MCF 10A (cell line): ENCODE data around the gene DOCK8. TPM values are rescaled to one million over a fixed set of nuclear protein-coding genes. Genes with fewer than 3 reads are reported as not detected.

ENCODE experiments used
- BruUV-seq: library from RNA; stranded (reverse); fragments of 400-500 nt; replicated peaks from 2 replicates; lab custom pipeline; 2021; lab: Mats Ljungman, UMichigan
- CTCF ChIA-PET: fragments of 300-600 bp; sonication (Branson Sonifier 250); formaldehyde crosslinking; extraction: SDS; loops from one replicate; lab custom pipeline; 2021; ENCODE audit warnings: antibody characterized with exemption, inconsistent platforms; lab: Yijun Ruan, JAX
- POLR2A ChIA-PET: fragments of 300-600, 350-650 bp; sonication (Branson Sonifier 250); formaldehyde crosslinking; extraction: SDS; loops from one replicate; lab custom pipeline; 2020; ENCODE audit warnings: antibody characterized with exemption, inconsistent platforms; lab: Yijun Ruan, JAX
- DNase-seq: peaks from one replicate; pipeline ENCODE4 v3.0.0-alpha.2; 2018; ENCODE audit not compliant: unreplicated experiment
- H3K27ac Mint-ChIP-seq: one replicate; pipeline ENCODE4 v1.8.0; 2022; ENCODE audit warnings: mild to moderate bottlenecking, low read depth, mixed read lengths; ENCODE audit not compliant: unreplicated experiment
- H3K27me3 Mint-ChIP-seq: one replicate; pipeline ENCODE4 v1.8.0; 2022; ENCODE audit warnings: mixed read lengths; ENCODE audit not compliant: insufficient read depth, unreplicated experiment
- H3K36me3 Mint-ChIP-seq: one replicate; pipeline ENCODE4 v1.8.0; 2022; ENCODE audit warnings: mild to moderate bottlenecking, moderate library complexity, mixed read lengths; ENCODE audit not compliant: insufficient read depth, unreplicated experiment
- H3K4me1 Mint-ChIP-seq: one replicate; pipeline ENCODE4 v1.8.0; 2022; ENCODE audit warnings: mixed read lengths; ENCODE audit not compliant: insufficient read depth, unreplicated experiment
- H3K4me3 Mint-ChIP-seq: one replicate; pipeline ENCODE4 v1.8.0; 2022; ENCODE audit warnings: mild to moderate bottlenecking, moderate library complexity, mixed read lengths; ENCODE audit not compliant: unreplicated experiment
- H3K9me3 Mint-ChIP-seq: one replicate; pipeline ENCODE4 v1.8.0; 2022; ENCODE audit warnings: mixed read lengths; ENCODE audit not compliant: unreplicated experiment
- intact Hi-C: fragments of 100-400 bp; cut with micrococcal nuclease; formaldehyde crosslinking; loops from 2 replicates; pipeline ENCODE4 v1.14.1; 2022
- total RNA-seq: library from RNA; stranded (reverse); gene quantifications from 2 replicates; pipeline ENCODE4 v1.2.3, GENCODE V29; 2022
- TF ChIP-seq, protein P1 (sequence below): fragments of 200-600 bp; IDR thresholded peaks from one replicate; pipeline ENCODE4 v1.8.0; 2022; ENCODE audit warnings: antibody characterized with exemption, mild to moderate bottlenecking; ENCODE audit not compliant: unreplicated experiment

The DOCK8 gene
- total RNA-seq, 1 experiment from 2014 or later = 5.2 TPM

- BruUV-seq = no TSS peak
- Mint-ChIP-seq H3K4me3 (no peak overlapping the region), H3K9me3 (no peaks in the 10 kb centered on the region), H3K4me1 (no peaks in the 10 kb centered on the region), H3K27me3 (no peaks in the 10 kb centered on the region), H3K36me3 (no peaks in the 10 kb centered on the region), H3K27ac (no peak overlapping the region)
- TF ChIP-seq, protein P1, sequence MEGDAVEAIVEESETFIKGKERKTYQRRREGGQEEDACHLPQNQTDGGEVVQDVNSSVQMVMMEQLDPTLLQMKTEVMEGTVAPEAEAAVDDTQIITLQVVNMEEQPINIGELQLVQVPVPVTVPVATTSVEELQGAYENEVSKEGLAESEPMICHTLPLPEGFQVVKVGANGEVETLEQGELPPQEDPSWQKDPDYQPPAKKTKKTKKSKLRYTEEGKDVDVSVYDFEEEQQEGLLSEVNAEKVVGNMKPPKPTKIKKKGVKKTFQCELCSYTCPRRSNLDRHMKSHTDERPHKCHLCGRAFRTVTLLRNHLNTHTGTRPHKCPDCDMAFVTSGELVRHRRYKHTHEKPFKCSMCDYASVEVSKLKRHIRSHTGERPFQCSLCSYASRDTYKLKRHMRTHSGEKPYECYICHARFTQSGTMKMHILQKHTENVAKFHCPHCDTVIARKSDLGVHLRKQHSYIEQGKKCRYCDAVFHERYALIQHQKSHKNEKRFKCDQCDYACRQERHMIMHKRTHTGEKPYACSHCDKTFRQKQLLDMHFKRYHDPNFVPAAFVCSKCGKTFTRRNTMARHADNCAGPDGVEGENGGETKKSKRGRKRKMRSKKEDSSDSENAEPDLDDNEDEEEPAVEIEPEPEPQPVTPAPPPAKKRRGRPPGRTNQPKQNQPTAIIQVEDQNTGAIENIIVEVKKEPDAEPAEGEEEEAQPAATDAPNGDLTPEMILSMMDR = no peak
- DNase-seq = no peak
- ChIA-PET POLR2A (no interaction called here), CTCF (no interaction called here)
- intact Hi-C loops = no loop called here
Observed at GRCh38 chr9:221989-222776, 7.5 kb downstream of the DOCK8 start.

DNA sequence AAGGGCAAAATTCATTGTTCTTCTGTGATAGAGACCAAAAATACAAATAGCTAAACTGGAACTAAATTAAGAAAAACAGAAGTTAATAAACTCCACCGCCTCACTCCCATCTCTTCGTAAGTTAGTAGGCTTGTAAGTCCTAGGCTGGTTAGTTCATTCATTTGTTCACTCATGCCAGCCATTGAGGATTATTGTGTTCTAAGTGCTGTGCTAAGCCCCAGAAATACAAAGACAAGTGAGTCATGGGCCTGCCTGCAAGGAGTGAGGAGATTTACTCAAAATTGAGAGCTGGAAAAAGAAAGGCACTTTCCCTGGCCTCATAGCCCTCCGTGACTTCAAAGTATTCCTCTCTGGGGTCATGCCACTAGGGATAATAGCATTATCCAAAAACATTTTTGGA lies 8.5 kb downstream of the DOCK8 start:
- Mint-ChIP-seq H3K9me3 (no peaks in the 10 kb centered on the region), H3K27ac (no peak overlapping the region), H3K4me1 (no peaks in the 10 kb centered on the region), H3K27me3 (no peaks in the 10 kb centered on the region), H3K4me3 (no peak overlapping the region), H3K36me3 (no peaks in the 10 kb centered on the region)
- intact Hi-C loops = no loop called here
- CTCF ChIA-PET = interaction anchor here (1.1 kb wide), 1 partner anchor 8 kb away, joined by 3 read pairs; the partner anchor contains the start of gene DOCK8
- TF ChIP-seq, protein P1 = no peak
- DNase-seq = no peak
- no TSS peak for BruUV-seq
- POLR2A ChIA-PET = no interaction called here

GRCh38 chr9:224026-224425 lies 9.4 kb downstream of the DOCK8 start:
- TF ChIP-seq, protein P1 = no peak
- no peaks in the 10 kb centered on the region for H3K27me3 Mint-ChIP-seq
- no peak overlapping the region for H3K4me3 Mint-ChIP-seq
- no TSS peak for BruUV-seq
- no peaks in the 10 kb centered on the region for H3K9me3 Mint-ChIP-seq
- intact Hi-C loops = no loop called here
- H3K4me1 Mint-ChIP-seq = no peaks in the 10 kb centered on the region
- H3K36me3 Mint-ChIP-seq = no peaks in the 10 kb centered on the region
- H3K27ac Mint-ChIP-seq = no peak overlapping the region
- POLR2A ChIA-PET = no interaction called here
- no peak for DNase-seq
- CTCF ChIA-PET = interaction anchor here (1.1 kb wide), 1 partner anchor 9 kb away, joined by 3 read pairs; the partner anchor contains the start of gene DOCK8

DNA sequence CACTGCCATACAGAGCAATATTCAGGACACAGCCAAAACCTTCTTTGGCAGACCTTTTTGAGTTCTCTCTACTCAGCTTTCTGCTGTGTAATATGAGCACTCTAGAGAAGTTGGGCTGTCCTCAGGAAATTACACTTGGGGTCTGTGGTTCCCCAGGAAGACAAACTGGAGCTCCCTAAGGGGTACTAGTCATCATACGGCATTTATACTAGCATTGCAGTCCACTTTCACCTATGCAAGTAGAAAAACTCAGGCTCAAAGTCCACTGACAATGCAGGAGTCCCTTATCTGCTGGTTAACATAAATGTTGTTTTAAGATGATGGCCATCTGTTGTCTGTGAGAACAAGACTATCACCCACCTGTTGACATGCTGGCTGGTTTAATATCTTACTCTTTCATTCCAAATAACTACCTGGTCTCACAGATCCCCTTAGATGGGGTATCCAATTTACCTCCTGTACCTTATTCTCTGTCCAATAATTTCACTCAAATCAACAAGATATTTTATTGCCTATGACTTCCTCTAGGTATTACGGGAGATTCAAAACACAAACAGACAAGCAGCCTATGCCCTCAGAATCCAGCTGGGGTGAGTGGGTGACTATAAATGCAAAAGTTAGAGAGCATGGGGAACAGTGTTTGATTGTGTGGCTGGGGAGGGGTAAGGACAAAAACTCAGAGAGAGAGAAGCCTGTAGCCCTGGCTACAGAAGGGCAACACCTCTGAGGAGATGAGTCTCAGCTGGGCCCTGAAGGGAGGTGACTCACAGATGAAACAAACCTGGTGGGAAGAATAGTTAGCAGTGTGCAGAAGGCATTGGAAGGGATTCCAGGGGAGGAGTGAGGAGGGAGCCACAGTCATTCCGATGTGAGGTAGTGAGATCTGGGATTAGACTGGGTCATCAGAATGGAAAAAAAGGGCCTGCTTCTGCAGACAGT lies 10.2 kb downstream of the DOCK8 start:
- ChIA-PET POLR2A (interaction anchor here (0.6 to 1.4 kb wide), 3 partner anchors 10 to 73 kb away, joined by 4 to 6 read pairs (median 5); partner anchors contain the start of gene DOCK8), CTCF (interaction anchor here (0.5 to 1.1 kb wide), 3 partner anchors 10 to 772 kb away, joined by 3 read pairs; partner anchors contain the start of gene DOCK8)
- no peaks in the 10 kb centered on the region for H3K27me3 Mint-ChIP-seq
- no peaks in the 10 kb centered on the region for H3K9me3 Mint-ChIP-seq
- DNase-seq = peak; percentile 76
- no peaks in the 10 kb centered on the region for H3K36me3 Mint-ChIP-seq
- H3K27ac Mint-ChIP-seq = no peak overlapping the region
- intact Hi-C loops = no loop called here
- TF ChIP-seq, protein P1 = no peak
- BruUV-seq = no TSS peak
- no peaks in the 10 kb centered on the region for H3K4me1 Mint-ChIP-seq
- no peak overlapping the region for H3K4me3 Mint-ChIP-seq
